K562 (cell line): ENCODE results near the gene SLC7A5. TPM values are rescaled to one million over a fixed set of nuclear protein-coding genes. Genes with fewer than 3 reads are reported as not detected.
A peak's percentile ranks its signal among the peaks of the same experiment; 100 is the strongest.

ENCODE experiments used
- ARID4B ChIP-seq: sonication (generic); formaldehyde crosslinking; IDR thresholded peaks from 2 replicates; pipeline ENCODE4 v1.8.0; 2022; ENCODE audit warnings: mild to moderate bottlenecking, missing genetic modification reagents
- ATF2 ChIP-seq: sonication (generic); formaldehyde crosslinking; IDR thresholded peaks from 2 replicates; pipeline ENCODE4 v1.8.1; 2022; ENCODE audit warnings: missing genetic modification reagents
- GMEB1 ChIP-seq: fragments of 250-450 bp; sonication (Bioruptor Pico); IDR thresholded peaks from 2 replicates; pipeline ENCODE4 v1.4.0; 2020; ENCODE audit warnings: mild to moderate bottlenecking
- MAFG ChIP-seq: fragments of 450-650 bp; conservative IDR thresholded peaks from 2 replicates; pipeline ENCODE4 v1.6.1; 2016; ENCODE audit warnings: missing genetic modification characterization, missing compliant biosample characterization
- PCBP2 ChIP-seq: fragments of 200-400 bp; formaldehyde crosslinking; IDR thresholded peaks from 2 replicates; pipeline ENCODE4 v1.6.1; 2018; ENCODE audit warnings: low read length, low read depth, mild to moderate bottlenecking, moderate library complexity; ENCODE audit not compliant: poor library complexity, severe bottlenecking
- PML ChIP-seq: IDR thresholded peaks from 2 replicates; pipeline ENCODE4 v1.6.1; 2012; ENCODE audit warnings: low read length, inconsistent platforms
- RAD21 ChIP-seq, 2 experiments: fragments of 250-450 bp in 1 of 2; fragments of 450-650 bp in 1 of 2; sonication (Bioruptor Pico) in 1 of 2; formaldehyde crosslinking in 1 of 2; IDR thresholded peaks in 1 of 2; conservative IDR thresholded peaks in 1 of 2; 2 replicates each; pipeline versions ENCODE4 v1.4.0 to v1.8.0; 2020 to 2022; ENCODE audit warnings: mild to moderate bottlenecking in 2 of 2, moderate library complexity in 1 of 2
- SAP30 ChIP-seq: fragments of 200-600 bp; sonication (generic); IDR thresholded peaks from 2 replicates; pipeline ENCODE4 v1.6.1; 2012; ENCODE audit warnings: borderline replicate concordance, low read depth, mild to moderate bottlenecking, moderate library complexity, low read length, control low read depth, inconsistent platforms; ENCODE audit not compliant: insufficient read depth, poor library complexity, severe bottlenecking
- SIN3A ChIP-seq, 2 experiments: fragments of 150-350 bp in 1 of 2; IDR thresholded peaks; 2 replicates each; pipeline ENCODE4 v1.6.1; 2011 to 2016; ENCODE audit warnings: borderline replicate concordance in 2 of 2, low read depth in 2 of 2, low read length in 2 of 2, mild to moderate bottlenecking in 2 of 2, moderate library complexity in 2 of 2; ENCODE audit not compliant: control insufficient read depth in 1 of 2
- SNIP1 ChIP-seq: fragments of 450-650 bp; IDR thresholded peaks from 2 replicates; pipeline ENCODE4 v1.7.1; 2017; ENCODE audit warnings: low read depth, mild to moderate bottlenecking
- TCF7L2 ChIP-seq: fragments of 150-350 bp; IDR thresholded peaks from 2 replicates; pipeline ENCODE4 v1.6.1; 2016; ENCODE audit warnings: low read depth, mild to moderate bottlenecking, low read length, moderate library complexity
- TOE1 ChIP-seq, 2 experiments: fragments of 450-650 bp in 1 of 2; sonication (generic) in 1 of 2; formaldehyde crosslinking in 1 of 2; IDR thresholded peaks; 2 replicates each; pipeline versions ENCODE4 v1.7.1 to v1.8.0; 2016 to 2022; ENCODE audit warnings: borderline replicate concordance in 2 of 2, mild to moderate bottlenecking in 2 of 2, antibody characterized with exemption in 1 of 2, inconsistent platforms in 1 of 2, low read depth in 1 of 2, missing genetic modification reagents in 1 of 2, moderate library complexity in 1 of 2
- TSC22D4 ChIP-seq: fragments of 450-650 bp; IDR thresholded peaks from 2 replicates; pipeline ENCODE4 v1.6.1; 2016; ENCODE audit warnings: missing genetic modification characterization, missing biosample characterization, control low read depth
- ZNF431 ChIP-seq: sonication (generic); formaldehyde crosslinking; IDR thresholded peaks from 2 replicates; pipeline ENCODE4 v1.8.0; 2022; ENCODE audit warnings: mild to moderate bottlenecking, missing genetic modification reagents
- polyA plus RNA-seq, 8 experiments: library from polyadenylated mRNA; depleted of rRNA in 4 of 8; stranded (reverse) in 5 of 8; unstranded in 3 of 8; fragments of >200 nt; fragmentation: Nextera tagmentation in 2 of 8; fragmentation: Illumina TruSeq in 1 of 8; extraction: Ambion mirVana in 2 of 8; extraction: Trizol in 1 of 8; gene quantifications; 2 replicates each; pipeline versions ENCODE4 v1.2.1 to v1.2.3, GENCODE V29; 2011 to 2014; ENCODE audit warnings: inconsistent platforms in 1 of 8, missing spikeins in 1 of 8
- total RNA-seq, 7 experiments: library from RNA; depleted of rRNA in 6 of 7; stranded (reverse); fragments of >200 nt in 6 of 7; fragmentation: Illumina TruSeq in 2 of 7; extraction: Trizol in 2 of 7; gene quantifications; 2 replicates each; pipeline versions ENCODE4 v1.2.1 to v1.2.3, GENCODE V29; 2011 to 2021; ENCODE audit warnings: low replicate concordance in 1 of 7
- TF ChIP-seq, protein P1 (sequence below): fragments of 450-650 bp; formaldehyde crosslinking; IDR thresholded peaks from 2 replicates; pipeline ENCODE4 v1.4.0; 2020; ENCODE audit warnings: mild to moderate bottlenecking, moderate library complexity

The SLC7A5 gene
- total and polyA plus RNA-seq, 9 of the 15 experiments (the other 6 are each of a cell fraction or from before 2014, with no cell fraction given) = 1.9 to 220 (median 18.6) TPM

GRCh38 chr16:87806641-87807546, 62.4 kb downstream of the SLC7A5 start (continued):
- no peak for TF ChIP-seq SAP30
- TF ChIP-seq ARID4B (CRISPR knock-in tag) = no peak; the same call in 1 of the 2 replicates
- TF ChIP-seq TOE1 (IDR thresholded peaks at IDR 0.05; ENCODE audit: borderline replicate concordance) = peak; percentile 33; the same call in 1 of the 2 replicates
- TF ChIP-seq TOE1 (CRISPR knock-in tag; IDR thresholded peaks at IDR 0.05; ENCODE audit: borderline replicate concordance, low read depth) = no peak
- TF ChIP-seq, protein P1, sequence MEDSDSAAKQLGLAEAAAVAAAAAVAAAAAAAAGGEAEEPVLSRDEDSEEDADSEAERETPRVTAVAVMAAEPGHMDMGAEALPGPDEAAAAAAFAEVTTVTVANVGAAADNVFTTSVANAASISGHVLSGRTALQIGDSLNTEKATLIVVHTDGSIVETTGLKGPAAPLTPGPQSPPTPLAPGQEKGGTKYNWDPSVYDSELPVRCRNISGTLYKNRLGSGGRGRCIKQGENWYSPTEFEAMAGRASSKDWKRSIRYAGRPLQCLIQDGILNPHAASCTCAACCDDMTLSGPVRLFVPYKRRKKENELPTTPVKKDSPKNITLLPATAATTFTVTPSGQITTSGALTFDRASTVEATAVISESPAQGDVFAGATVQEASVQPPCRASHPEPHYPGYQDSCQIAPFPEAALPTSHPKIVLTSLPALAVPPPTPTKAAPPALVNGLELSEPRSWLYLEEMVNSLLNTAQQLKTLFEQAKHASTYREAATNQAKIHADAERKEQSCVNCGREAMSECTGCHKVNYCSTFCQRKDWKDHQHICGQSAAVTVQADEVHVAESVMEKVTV (CRISPR knock-in tag) = peak; percentile 42; the same call in 1 of the 2 replicates
- 0 out of 2 replicates have a peak, but pooled peaks have one; percentile 28 for TF ChIP-seq PML
- TF ChIP-seq RAD21 (CRISPR knock-in tag; conservative IDR thresholded peaks at IDR 0.05 in 1 of 2, IDR thresholded peaks at IDR 0.05 in 1 of 2) = peak; percentile 22 to 27; a peak in 2 of 4 replicates
- TF ChIP-seq SNIP1 = no peak
- TF ChIP-seq PCBP2 = no peak
- no peak for TF ChIP-seq TSC22D4 (tag)
- TF ChIP-seq SIN3A (IDR thresholded peaks at IDR 0.05; ENCODE audit: borderline replicate concordance in 2 of 2, control insufficient read depth in 1 of 2, low read depth in 2 of 2, low read length in 2 of 2) = no peak
- no peak for TF ChIP-seq TCF7L2
- TF ChIP-seq ZNF431 (CRISPR knock-in tag) = no peak
- no peak for TF ChIP-seq ATF2 (CRISPR knock-in tag)
- no peak; the same call in 1 of the 2 replicates for TF ChIP-seq GMEB1
- TF ChIP-seq MAFG (tag) = no peak
